ENCODE measurements around the gene ASB5.
"Not testable (repeated sequence)": the region's sequence is repeated elsewhere in the genome, so short reads cannot be mapped to it uniquely, and the experiment has no call there.

Gene ASB5, protein sequence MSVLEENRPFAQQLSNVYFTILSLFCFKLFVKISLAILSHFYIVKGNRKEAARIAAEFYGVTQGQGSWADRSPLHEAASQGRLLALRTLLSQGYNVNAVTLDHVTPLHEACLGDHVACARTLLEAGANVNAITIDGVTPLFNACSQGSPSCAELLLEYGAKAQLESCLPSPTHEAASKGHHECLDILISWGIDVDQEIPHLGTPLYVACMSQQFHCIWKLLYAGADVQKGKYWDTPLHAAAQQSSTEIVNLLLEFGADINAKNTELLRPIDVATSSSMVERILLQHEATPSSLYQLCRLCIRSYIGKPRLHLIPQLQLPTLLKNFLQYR
- 0 reads per million in 3 experiments for total RNA-seq

DNA sequence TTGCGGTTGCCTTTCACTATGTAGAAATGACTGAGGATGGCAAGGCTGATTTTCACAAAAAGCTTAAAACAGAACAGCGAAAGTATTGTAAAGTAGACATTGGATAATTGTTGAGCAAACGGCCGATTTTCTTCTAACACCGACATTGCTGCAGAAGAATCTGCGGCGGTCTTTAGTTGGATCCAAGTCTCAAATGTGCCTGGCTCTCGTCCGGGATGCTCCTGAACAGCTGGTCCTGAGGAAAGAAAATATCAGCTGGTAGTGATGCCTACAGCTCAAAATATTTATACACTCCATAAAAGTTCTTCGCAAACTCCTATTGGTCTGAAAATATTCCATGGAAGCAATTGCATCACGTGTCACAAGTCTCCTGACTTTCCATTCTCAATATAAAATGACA, at the start of gene ASB5:
TSS of gene ASB5 (minus strand) at position 260 of the 400 bp plus-strand sequence. CDS start at position 146, 114 bp downstream.
- DNase-seq, result no peak

DNA sequence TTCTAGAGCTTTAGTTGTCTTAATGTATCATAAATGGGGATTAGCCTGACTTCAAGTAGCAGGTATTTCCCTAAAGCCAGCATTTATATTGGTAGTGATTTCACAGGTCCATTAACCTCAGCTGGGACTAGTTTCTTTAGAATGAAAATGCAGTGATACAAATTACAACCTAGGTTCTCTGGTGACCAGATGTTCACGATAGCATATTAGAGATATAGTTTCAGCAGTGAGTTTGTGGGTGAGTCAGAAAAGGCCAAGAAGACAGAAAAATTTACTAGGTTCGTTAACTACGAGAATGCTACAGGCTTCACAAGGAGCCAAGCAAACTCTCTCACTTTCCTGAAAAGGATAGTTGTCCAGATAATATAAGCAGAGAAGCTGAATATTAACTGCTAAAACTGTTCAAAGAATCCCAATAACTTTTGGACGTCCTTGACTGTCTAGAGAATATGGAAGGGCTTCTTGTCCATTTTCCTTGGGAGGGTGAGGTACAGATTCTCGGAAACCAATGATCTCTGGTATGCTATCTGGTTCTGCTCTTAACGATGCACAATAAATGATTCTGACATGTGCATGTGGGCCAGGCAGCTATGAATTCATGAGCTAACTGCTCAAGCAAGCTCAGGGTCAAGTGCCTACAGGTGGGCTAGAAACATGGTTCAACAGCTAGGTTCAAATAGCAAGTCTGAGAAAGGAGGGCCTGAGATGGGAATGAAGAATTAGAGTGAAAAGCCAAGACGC, 44.7 kb upstream of the ASB5 start:
- no peak for DNase-seq

DNA sequence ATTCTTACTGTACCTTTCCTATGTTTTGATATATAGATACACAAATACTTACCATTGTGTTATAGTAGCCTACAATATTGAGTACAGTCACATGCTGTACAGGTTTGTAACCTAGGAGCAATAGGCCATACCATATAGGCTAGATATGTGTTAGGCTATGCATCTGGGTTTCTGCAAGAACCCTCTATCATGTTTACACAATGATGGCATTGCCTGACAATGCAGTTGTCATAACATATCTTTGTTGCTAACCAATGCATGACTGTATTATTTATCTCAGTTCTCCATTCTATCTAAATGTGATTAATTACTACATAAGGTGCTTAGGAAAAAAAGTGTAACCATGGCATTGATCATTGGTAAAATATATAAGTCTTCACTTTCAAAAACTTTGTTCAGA, 40.8 kb upstream of the ASB5 start:
- no peak for DNase-seq

DNA sequence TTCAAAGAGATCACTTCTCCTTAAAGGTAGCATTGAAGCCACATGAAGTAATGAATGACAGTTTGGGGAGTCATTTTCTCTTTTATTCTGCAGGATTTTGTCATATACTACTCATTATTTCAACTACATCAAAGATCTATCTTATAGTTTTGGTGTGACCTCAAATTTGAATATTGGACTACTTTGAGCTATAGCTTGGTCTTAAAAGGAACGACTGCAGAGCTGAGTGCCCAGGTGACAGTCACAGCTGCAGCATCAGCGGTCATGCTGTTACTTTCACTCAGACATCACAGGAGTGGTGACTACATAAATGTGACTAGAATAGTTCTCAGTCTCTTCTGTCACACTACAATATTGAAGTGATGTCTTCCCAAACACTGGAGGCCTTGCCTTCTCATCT, 40.0 kb upstream of the ASB5 start:
- DNase-seq, result no peak

DNA sequence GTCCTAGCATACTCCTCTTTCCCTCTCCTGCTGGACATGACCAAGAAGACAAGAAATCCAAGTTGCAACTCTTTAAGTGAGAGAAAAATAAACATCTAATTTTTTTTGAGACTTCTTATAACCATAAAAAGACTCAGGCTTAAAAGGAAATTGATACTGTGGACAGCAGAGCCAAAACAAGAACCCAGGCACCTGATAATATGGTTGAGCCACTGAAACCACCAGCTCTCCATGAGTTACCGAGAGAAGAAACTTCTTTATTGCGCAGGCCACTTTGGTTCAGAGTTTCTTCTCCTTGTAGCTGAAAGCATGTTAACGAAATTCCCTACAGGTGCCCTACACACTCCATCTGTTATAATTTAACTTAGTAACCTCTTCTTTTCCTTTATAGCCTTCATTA, 39.4 kb upstream of the ASB5 start:
- no peak for DNase-seq

DNA sequence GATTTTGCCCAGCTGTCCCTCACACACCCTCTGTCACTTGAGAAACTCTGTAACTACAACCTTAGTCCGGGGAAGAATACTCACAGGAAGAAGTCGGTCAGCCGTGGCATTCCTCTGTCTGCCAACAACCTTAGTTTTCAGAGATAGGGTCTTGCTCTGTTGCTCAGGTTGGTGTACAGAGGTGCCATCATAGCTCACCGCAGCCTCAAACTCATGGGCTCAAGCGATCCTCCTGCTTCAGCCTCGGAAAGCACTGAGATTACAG, 38.6 kb upstream of the ASB5 start:
- no peak for DNase-seq

DNA sequence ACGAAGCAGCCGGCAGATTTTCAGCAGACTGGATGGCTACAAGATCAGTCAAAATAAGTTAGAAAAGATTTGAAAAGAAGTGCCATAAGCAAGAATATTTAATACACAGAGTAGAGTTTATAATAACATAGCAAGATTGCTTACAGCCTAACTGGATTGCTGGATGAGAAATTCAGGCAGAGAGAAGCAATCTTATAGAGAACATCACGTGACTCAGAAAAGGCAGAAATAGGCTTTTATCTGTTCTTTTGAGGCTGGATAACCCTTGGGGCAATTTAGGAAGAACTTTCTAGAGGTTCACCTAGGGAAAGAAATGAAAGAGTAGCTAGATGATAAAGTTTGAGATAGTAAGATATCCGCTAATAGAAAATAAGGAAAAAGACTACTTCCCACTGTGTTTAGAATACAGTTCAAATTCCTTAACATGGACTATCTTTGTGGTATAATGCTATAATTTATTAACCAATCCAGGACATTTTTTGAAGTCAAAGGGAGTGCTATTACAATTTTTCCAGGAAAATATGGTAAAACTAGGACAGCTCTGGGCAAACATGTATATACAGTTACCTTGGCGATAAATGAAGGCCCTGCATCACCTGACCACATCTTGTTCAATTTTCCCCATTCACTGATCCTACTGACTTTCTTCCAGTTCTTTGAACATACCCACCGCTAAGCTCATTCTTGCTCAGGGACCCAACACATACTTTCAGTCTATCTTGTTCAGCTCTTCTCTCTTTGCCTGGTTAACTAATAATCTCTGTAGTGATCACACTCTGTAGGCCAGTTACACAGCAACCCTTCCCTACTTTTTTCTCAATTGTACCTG, 38.0 kb upstream of the ASB5 start:
- no peak for DNase-seq

DNA sequence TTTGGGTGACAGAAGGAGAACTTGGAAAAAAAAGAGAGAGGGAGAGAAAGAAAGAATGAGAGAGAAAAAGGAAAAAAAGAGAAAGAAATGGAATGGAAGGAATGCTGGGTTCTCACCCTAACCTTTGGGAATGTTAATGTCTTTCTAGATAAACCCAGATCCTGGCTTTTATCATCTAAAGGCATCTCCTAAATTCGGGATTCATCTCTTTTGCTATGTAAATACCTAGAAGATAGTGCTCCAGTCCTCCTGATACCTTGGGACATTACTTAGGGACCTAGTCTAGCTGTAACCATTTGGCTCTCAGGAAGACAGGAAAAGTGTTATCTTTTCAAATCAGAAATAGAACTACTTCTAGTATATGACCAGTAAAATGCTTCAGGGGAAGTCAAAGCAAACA, 34.9 kb upstream of the ASB5 start:
- no peak for DNase-seq

DNA sequence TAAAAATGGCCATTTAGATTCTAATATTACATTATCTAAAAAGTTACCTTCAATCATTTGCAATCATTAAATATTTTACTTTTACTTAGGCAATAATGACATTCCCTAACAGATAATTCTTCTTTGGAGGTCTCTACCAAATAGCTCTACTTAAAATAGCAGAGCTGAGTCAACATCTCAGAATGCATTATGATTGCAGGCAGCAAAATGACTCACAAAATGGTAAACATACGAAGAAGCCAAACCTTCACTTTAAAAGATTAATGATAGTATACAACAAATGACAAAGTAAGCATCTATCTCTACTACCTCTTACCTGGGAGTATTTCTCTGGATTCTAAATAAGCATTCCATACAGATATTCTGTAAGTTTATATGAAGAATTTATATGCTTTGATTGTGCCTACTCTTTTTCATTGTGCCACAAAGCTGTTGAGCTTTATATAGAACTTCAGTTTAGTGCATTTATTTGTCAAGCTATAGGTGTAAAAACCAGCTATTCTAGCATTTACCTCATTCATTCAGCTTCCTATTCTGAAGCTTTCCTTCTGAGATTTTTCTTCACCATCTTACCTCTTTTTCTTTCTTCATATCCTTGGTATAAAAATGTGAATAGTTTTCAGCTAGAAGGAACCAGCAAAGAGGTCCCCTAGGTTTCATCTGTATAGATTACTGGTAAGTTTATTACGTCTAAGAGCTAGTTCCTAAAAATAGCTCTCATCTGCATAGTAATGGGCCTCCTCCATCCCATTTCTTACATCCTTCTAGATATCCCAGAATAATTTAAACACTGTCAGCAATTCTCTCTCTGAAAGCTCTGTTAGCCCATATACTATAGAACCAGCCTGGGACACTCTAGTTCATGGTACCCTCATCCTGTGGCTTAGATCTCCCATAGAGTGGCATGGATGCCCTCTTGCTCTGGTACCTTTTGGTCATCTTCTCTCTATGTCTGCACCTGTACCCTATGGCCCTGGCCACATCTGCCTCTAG, 33.6 kb upstream of the ASB5 start:
- no peak for DNase-seq

DNA sequence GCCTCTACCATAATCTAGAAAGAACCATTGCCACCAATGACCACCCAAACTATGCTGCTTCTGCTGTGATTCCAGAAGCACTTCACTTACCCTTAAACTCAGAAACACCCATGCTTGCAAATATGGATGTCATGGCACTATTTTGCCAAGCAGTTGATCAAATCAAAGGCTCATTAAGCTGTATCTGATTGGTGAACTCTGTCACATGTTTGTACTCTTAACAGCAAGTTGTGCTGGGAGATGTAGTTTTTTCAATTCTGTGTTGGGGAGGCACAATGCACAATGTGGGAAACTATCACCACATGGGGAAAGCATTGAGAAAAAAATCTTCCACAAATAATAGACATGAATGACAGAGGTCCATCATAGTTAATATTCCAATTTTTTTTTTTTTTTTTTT, 31.5 kb upstream of the ASB5 start:
- no peak for DNase-seq

DNA sequence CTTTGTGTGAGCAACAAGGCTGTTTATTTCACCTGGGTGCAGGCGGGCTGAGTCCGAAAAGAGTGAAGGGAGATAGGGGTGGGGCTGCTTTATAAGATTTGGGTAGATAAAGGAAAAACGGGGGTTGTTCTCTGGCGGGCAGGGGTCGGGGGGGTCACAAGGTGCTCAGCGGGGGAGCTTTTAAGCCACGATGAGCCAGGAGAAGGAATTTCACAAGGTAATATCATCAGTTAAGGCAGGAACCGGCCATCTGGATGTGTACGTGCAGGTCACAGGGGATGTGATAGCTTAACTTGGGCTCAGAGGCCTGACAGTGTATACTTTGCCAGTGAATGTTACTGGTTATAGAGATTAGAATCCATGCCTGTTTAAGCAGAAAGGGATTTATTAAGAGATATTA, 31.0 kb upstream of the ASB5 start:
- DNase-seq, result no peak

DNA sequence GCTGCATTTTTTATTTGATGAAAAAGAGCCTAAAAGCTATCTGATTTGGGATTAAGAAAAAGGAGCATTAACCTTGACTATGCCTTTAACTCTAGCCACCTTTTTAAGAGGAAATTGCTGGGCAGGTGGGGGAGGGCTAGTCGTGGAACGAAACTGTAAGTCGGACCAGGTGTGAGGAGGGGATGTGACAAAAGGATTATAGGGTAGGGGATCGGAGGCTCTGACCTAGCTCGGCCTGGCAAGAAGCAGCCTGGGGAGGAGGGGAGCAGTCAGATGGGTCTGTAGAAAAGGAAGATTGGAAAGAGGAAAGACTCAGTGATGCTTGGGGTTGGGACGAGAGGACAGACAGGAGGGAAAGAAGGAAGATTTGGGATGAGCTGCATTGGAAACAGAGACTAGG, 29.6 kb upstream of the ASB5 start:
- DNase-seq, result no peak

DNA sequence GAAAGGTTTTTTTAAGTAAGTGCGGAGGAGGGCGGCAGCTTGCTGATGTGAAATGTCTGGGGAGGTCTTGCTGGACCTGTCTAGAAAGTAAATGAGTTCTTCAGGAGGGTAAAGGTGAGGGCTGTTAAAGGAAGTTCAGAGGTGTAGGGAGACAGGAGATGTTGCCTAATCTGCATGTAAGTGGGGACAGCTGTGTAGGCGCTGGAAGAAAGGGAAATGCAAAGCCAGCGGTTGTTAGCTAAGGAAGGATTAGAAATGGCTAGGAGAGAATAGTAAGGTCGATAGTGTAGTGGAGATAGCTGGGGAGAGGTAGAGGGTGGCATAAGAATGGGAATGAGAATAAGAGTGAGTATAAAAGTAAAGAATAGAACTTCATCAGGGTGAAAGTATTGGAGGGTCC, 26.9 kb upstream of the ASB5 start:
- not testable (repeated sequence) for DNase-seq

DNA sequence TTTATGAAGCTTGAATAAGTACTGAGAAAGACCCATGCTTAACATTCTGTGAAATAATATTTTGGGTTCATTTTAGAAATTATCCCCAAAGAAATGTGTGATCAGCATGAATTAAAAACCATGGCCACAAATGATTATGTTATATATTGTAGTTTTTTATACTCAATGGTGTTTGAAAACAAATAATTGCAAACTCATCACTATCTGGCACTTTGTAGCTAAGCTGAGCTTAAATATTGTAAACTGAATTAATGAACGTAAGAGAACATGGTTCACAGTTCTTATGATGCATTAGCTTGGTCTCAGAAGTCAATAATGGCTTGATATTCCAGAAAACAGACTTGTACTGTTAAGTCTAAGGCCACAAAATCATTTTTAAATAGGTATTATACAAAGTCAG, 24.6 kb upstream of the ASB5 start:
- DNase-seq, result no peak

DNA sequence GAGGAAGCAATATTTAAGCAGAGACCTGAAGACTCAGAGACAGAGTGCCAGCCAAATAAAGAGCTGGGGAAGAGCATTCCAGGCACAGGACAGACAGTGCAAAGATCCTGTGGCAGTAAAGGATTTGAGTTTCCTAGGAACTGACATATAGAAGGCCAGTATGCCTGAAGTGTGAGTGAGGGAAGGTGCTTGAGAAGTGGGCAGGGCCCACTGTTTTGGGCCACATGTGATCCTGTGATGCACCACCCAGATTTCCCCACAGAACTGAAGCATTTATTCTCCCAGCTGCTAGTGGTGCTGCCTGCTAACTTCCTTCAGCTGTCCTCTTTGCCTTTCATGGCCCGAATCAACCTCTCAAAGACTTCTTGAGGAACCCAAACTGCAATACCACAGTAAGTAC, 23.9 kb upstream of the ASB5 start:
- DNase-seq, result no peak

DNA sequence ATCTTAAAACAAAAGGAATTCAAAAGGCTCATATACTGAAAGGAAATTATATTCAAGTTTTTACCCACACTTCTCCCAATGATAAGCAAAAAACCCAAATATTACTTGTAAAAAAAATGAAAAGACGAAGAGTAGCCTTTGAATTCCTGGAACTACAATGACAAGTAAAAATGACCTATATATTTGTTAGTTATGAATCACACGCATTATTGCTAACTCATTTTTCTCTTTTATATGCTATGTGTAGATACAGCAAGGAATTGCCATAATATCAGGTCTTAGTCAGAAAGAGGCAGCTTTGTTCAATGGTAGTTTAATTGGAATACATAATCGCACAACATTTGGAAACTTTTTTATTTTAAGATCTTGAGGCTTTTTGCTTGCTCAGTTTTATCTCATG, 22.7 kb upstream of the ASB5 start:
- no peak for DNase-seq

DNA sequence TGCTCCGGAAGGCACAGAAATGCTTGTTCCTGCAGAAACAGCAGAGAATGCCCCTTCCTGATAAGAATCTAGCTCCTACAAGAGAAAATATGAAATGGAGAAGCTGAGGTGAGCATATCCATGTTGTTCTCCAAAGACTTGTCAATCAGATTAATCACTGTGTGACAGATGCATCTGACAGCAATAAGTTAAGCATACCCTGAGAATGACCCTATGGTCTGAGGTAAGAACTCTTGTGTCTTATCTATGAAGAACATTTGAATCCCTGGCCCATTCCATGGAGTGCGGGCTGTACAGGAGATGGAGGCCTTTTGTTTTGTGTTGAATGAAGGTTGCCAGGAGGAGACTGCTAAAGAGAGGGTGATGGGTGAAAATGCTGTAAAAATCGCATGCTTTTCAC, 21.5 kb upstream of the ASB5 start:
- DNase-seq, result no peak

DNA sequence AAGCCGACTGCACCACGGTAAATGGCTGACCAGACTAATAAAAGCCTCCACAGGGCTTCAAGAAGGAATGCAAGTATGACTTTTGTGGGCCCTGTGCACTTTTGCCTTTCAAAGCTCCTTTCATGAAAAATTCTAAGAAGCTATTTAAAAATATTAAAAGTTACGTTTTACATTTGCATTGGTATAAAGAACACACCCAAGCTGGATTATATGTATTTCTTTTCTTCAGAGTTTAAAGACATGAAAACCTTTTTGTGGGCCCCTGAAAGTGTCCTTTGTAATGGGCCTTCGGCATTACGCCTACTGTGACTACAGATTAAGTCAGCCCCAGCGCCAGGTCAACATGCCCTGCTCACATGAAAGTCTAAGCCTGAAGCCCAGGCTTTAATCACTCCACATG, 20.5 kb upstream of the ASB5 start:
- DNase-seq, result no peak

DNA sequence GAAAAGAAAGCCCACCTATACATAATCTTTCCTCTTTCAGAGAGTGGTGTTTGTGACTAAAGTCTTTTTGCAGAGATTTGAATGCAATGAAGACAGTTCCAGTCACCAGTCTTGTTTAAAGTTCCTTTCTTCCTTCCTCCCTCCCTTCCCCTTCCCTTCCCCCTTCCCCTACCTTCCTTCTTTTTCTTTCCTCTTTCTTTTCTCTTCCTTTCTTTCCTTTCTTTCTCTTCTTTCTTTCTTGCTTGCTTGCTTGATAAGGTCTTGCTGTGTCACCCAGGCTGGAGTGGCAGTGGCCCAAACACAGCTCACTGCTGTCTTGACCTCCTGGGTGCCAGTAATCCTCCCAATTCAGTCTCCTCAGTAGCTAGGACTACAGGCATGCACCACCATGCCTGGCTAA, 19.0 kb upstream of the ASB5 start:
- no peak for DNase-seq

DNA sequence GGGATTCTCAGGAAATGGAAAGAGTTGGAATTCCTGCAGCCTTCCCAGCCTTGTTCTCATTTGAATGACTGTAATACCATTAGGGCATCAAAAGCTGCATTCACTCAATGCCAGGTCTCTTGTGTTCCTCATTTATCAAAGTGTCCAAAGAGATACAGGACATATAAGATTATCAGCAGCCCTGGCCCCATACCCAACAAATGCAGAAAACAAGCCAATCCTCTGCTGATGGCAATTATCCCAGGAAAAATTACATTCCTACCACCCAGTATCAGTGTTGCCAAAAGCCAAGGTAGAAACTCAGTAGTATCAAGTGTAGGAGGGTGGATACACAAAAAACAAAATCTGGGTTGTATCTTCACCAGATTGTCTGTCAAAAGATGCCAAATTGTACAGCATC, 18.5 kb upstream of the ASB5 start:
- no peak for DNase-seq

DNA sequence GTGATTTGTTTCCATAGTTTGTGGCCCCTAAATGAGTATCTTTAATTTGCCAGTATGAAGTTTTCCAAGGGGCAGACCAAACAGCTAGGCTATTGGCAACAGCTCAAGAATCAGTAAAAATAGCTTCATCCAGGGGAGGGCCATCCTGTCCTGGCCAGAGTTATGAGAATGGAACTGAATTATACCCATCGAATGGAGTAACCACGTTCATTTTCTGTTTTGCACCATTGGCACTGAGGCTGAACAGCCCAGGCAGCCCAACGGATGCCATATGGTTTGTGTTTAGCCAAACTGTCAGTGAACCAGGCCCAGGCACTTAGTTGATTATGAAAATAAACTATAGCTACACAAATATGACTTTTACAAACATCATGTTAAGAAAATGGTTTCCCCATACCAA, 17.7 kb upstream of the ASB5 start:
- DNase-seq, result no peak

DNA sequence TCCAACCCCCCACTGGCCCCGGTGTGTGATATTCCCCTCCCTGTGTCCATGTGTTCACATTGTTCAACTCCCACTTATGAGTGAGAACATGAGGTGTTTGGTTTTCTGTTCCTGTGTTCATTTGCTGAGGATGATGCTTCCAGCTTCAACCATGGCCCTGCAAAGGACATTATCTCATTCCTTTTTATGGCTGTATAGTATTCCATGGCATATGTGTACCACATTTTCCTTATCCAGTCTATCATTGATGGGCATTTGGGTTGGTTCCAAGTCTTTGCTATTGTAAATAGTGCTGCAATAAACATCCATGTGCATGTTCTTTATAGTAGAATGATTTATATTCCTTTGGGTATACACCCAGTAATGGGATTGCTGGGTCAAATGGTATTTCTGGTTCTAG, 10.5 kb upstream of the ASB5 start:
- DNase-seq, result not testable (repeated sequence)

Data from central memory CD4-positive, alpha-beta T cell (primary cell).